MG63 (cell line): ENCODE results near the gene ACBD3. TPM values are rescaled to one million over a fixed set of nuclear protein-coding genes. Genes with fewer than 3 reads are reported as not detected.

Experiments used
- DNase-seq: peaks from one replicate; pipeline ENCODE4 v3.0.0-alpha.2; 2020
- H3K27me3 ChIP-seq: fragments of 250-450 bp; sonication (Bioruptor Pico); 2 replicates; pipeline ENCODE4 v1.5.1; 2020; ENCODE audit warnings: mild to moderate bottlenecking, moderate library complexity
- H3K36me3 ChIP-seq: fragments of 250-450 bp; sonication (Bioruptor Pico); 2 replicates; pipeline ENCODE4 v1.5.1; 2020; ENCODE audit warnings: mild to moderate bottlenecking, moderate library complexity
- H3K4me3 ChIP-seq: fragments of 250-450 bp; sonication (Bioruptor Pico); 2 replicates; pipeline ENCODE4 v1.5.1; 2020; ENCODE audit warnings: mild to moderate bottlenecking, moderate library complexity
- H3K9me3 ChIP-seq: fragments of 250-450 bp; sonication (Bioruptor Pico); 2 replicates; pipeline ENCODE4 v1.5.1; 2020; ENCODE audit warnings: mild to moderate bottlenecking, moderate library complexity
- total RNA-seq: library from RNA; depleted of rRNA; stranded (reverse); fragments of >200 nt; shearing (Covaris generic); gene quantifications from 2 replicates; pipeline ENCODE4 v1.2.3, GENCODE V29; 2014; ENCODE audit warnings: low replicate concordance; rRNA removed

ACBD3 gene
- total RNA-seq, 1 experiment from 2014 or later = 27.3 TPM

GRCh38 chr1:226110249-226111097, 76.1 kb downstream of the ACBD3 start:
- no peaks in the 10 kb centered on the region for H3K27me3 ChIP-seq
- peak; percentile 82 for DNase-seq
- no peaks in the 10 kb centered on the region for H3K36me3 ChIP-seq
- H3K4me3 ChIP-seq = peak overlapping the region; percentile 51
- no peaks in the 10 kb centered on the region for H3K9me3 ChIP-seq

GRCh38 chr1:226109829-226110248, 76.7 kb downstream of the ACBD3 start:
- peak; percentile 95 for DNase-seq
- Histone ChIP-seq H3K9me3 (no peaks in the 10 kb centered on the region), H3K27me3 (no peaks in the 10 kb centered on the region), H3K36me3 (no peaks in the 10 kb centered on the region), H3K4me3 (peak overlapping the region; percentile 51)

- no peaks in the 10 kb centered on the region for H3K36me3 ChIP-seq
- peak; percentile 63 for DNase-seq
- H3K27me3 ChIP-seq = no peaks in the 10 kb centered on the region
- H3K4me3 ChIP-seq = peak overlapping the region; percentile 51
- H3K9me3 ChIP-seq = no peaks in the 10 kb centered on the region
Observed at GRCh38 chr1:226108935-226109828, 77.4 kb downstream of the ACBD3 start.

- H3K27me3 ChIP-seq = no peaks in the 10 kb centered on the region
- H3K36me3 ChIP-seq = no peaks in the 10 kb centered on the region
- H3K9me3 ChIP-seq = no peaks in the 10 kb centered on the region
- no peak for DNase-seq
- H3K4me3 ChIP-seq = no peak overlapping the region
Observed at GRCh38 chr1:226107471-226108460, 78.8 kb downstream of the ACBD3 start.

- peak; percentile 72 for DNase-seq
Observed at GRCh38 chr1:226104671-226105121, 81.8 kb downstream of the ACBD3 start.

GRCh38 chr1:226100436-226101391, 85.8 kb downstream of the ACBD3 start:
- Histone ChIP-seq H3K27me3 (no peaks in the 10 kb centered on the region), H3K4me3 (peak overlapping the region; percentile 37), H3K36me3 (no peaks in the 10 kb centered on the region), H3K9me3 (no peaks in the 10 kb centered on the region)
- no peak for DNase-seq

More at GRCh38 chr1:226104671-226105121, 81.8 kb downstream of the ACBD3 start:
- Histone ChIP-seq H3K9me3 (no peaks in the 10 kb centered on the region), H3K4me3 (no peak overlapping the region), H3K27me3 (no peaks in the 10 kb centered on the region), H3K36me3 (no peaks in the 10 kb centered on the region)

GRCh38 chr1:226098870-226099835, 87.4 kb downstream of the ACBD3 start:
- Histone ChIP-seq H3K27me3 (no peaks in the 10 kb centered on the region), H3K9me3 (no peaks in the 10 kb centered on the region), H3K4me3 (no peak overlapping the region), H3K36me3 (no peaks in the 10 kb centered on the region)
- no peak for DNase-seq

GRCh38 chr1:226097866-226098625, 88.5 kb downstream of the ACBD3 start:
- Histone ChIP-seq H3K27me3 (no peaks in the 10 kb centered on the region), H3K36me3 (no peaks in the 10 kb centered on the region), H3K9me3 (no peaks in the 10 kb centered on the region), H3K4me3 (no peak overlapping the region)
- no peak for DNase-seq

- no peaks in the 10 kb centered on the region for H3K9me3 ChIP-seq
- no peaks in the 10 kb centered on the region for H3K36me3 ChIP-seq
- H3K27me3 ChIP-seq = no peaks in the 10 kb centered on the region
- DNase-seq = no peak
- H3K4me3 ChIP-seq = no peak overlapping the region
Observed at GRCh38 chr1:226095286-226095685, 91.3 kb downstream of the ACBD3 start.

Other genes starting within 250 kb of the ACBD3 start
- not detected in 2 replicates for gene LEFTY2, start 245.5 kb downstream of the ACBD3 start, total RNA-seq
- gene SDE2, start 187.4 kb downstream of the ACBD3 start, total RNA-seq = 16.3 and 19.4 TPM in 2 replicates
- 121 and 188 TPM in 2 replicates for gene H3-3A, start 124.0 kb downstream of the ACBD3 start, total RNA-seq
- gene MIXL1, start 36.9 kb upstream of the ACBD3 start, total RNA-seq = not detected in 2 replicates
- gene LIN9, start 122.4 kb upstream of the ACBD3 start, total RNA-seq = 12.3 and 13.9 TPM in 2 replicates
- gene PARP1, start 221.4 kb upstream of the ACBD3 start, total RNA-seq = 180 and 241 TPM in 2 replicates